WI38 (cell line): ENCODE measurements around the gene ENTPD6.

ENCODE experiments used
- H3K4me3 ChIP-seq: 2 replicates; pipeline ENCODE4 v1.5.1; 2011; ENCODE audit warnings: low read depth, mild to moderate bottlenecking, control low read depth, low read length
- TF ChIP-seq, protein P1 (sequence below): IDR thresholded peaks from 2 replicates; pipeline ENCODE4 v1.5.1; 2012; ENCODE audit warnings: low read depth, mild to moderate bottlenecking, control low read depth, low read length

Gene ENTPD6

GRCh38 chr20:25274481-25274880, 79.0 kb downstream of the ENTPD6 start:
- TF ChIP-seq, protein P1, sequence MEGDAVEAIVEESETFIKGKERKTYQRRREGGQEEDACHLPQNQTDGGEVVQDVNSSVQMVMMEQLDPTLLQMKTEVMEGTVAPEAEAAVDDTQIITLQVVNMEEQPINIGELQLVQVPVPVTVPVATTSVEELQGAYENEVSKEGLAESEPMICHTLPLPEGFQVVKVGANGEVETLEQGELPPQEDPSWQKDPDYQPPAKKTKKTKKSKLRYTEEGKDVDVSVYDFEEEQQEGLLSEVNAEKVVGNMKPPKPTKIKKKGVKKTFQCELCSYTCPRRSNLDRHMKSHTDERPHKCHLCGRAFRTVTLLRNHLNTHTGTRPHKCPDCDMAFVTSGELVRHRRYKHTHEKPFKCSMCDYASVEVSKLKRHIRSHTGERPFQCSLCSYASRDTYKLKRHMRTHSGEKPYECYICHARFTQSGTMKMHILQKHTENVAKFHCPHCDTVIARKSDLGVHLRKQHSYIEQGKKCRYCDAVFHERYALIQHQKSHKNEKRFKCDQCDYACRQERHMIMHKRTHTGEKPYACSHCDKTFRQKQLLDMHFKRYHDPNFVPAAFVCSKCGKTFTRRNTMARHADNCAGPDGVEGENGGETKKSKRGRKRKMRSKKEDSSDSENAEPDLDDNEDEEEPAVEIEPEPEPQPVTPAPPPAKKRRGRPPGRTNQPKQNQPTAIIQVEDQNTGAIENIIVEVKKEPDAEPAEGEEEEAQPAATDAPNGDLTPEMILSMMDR, result no peak
- H3K4me3 ChIP-seq, result no peak overlapping the region

DNA sequence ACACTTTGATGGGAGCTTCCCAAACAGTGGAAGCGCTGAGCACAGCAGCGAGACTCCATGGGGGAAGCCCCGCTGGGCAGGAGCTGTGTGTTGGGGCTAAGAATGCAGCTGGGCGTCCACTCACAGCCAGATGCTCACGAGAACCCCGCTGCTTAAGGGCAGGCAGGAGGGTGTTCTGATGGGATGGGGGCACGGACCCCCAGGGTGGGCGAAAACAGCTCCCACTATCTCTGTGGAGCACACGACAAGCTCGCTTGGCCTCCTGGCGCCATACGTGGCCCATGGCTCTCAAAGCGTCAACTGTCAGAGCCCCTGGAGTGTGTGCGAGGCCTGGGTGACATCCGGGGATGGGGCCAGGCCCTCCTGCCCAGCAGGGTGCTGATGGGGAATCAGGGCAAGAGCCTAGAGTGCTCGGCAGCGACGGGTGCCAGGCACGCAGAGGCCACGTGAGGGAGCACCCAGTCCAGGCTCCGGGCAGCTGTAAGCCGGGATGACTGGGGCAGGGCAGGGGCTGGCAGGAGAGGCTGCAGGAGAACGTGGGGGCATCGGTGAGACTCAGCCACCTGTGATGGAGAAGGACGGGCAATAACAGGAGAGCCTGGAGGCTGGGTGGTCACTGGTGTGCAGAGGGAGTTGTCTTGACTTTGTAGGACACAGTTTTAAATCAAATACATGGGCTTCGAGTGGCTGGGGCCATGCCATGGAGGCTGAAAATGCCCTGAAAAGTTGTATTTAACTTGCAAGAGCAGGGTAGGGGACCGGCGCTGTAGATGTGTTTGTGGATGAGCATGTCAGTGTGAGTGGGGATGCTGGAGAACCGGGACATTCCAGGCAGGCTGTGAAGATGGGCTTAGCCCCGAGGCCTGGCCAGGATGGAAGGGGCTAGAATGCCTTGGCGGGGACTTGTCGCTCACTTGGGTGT, 79.6 kb downstream of the ENTPD6 start:
- H3K4me3 ChIP-seq, result no peak overlapping the region
- TF ChIP-seq, protein P1, result no peak

- TF ChIP-seq, protein P1, result no peak
- no peak overlapping the region for H3K4me3 ChIP-seq
These were observed 80.5 kb downstream of the ENTPD6 start for GRCh38 chr20:25275813-25276532.
